Trophoblast cell (in vitro differentiated cells and primary cell): ENCODE measurements around the gene ARMC2.

Experiments
- DNase-seq, 2 donors: peaks; one replicate each; pipeline ENCODE4 v3.0.0-alpha.2; 2016
- H2AFZ ChIP-seq: 2 replicates; pipeline ENCODE4 v1.6.1; 2013; ENCODE audit warnings: low read length, moderate library complexity, mild to moderate bottlenecking; ENCODE audit not compliant: insufficient read depth, poor library complexity
- H2AK5ac ChIP-seq: 2 replicates; pipeline ENCODE4 v1.6.1; 2013; ENCODE audit warnings: mild to moderate bottlenecking, low read length
- H2BK120ac ChIP-seq: 2 replicates; pipeline ENCODE4 v1.6.1; 2013; ENCODE audit warnings: low read length, mild to moderate bottlenecking, moderate library complexity; ENCODE audit not compliant: insufficient read depth, poor library complexity
- H2BK12ac ChIP-seq: 2 replicates; pipeline ENCODE4 v1.6.1; 2013; ENCODE audit warnings: mild to moderate bottlenecking, low read length, moderate library complexity
- H2BK5ac ChIP-seq: 2 replicates; pipeline ENCODE4 v1.6.1; 2013; ENCODE audit warnings: low read length, low read depth, moderate library complexity, mild to moderate bottlenecking; ENCODE audit not compliant: poor library complexity
- H3K14ac ChIP-seq: 2 replicates; pipeline ENCODE4 v1.6.1; 2013; ENCODE audit warnings: mild to moderate bottlenecking, low read length
- H3K18ac ChIP-seq: 2 replicates; pipeline ENCODE4 v1.6.1; 2013; ENCODE audit warnings: mild to moderate bottlenecking, low read length
- H3K23ac ChIP-seq: 2 replicates; pipeline ENCODE4 v1.6.1; 2013; ENCODE audit warnings: low read length
- H3K27ac ChIP-seq: 2 replicates; pipeline ENCODE4 v1.5.1; 2013; ENCODE audit warnings: low read depth, mild to moderate bottlenecking, inconsistent platforms, low read length, moderate library complexity
- H3K27me3 ChIP-seq: 2 replicates; pipeline ENCODE4 v1.6.1; 2013; ENCODE audit warnings: inconsistent platforms, mild to moderate bottlenecking, low read length, moderate library complexity; ENCODE audit not compliant: insufficient read depth
- H3K36me3 ChIP-seq, 2 experiments: 1 replicate in 1 of 2; 2 replicates in 1 of 2; pipeline ENCODE4 v1.6.1; 2013; ENCODE audit warnings: low read length in 2 of 2, mild to moderate bottlenecking in 2 of 2, moderate library complexity in 1 of 2; ENCODE audit not compliant: insufficient read depth in 2 of 2, control insufficient read depth in 1 of 2
- H3K4ac ChIP-seq: 2 replicates; pipeline ENCODE4 v1.6.1; 2013; ENCODE audit warnings: low read depth, mild to moderate bottlenecking, low read length, moderate library complexity
- H3K4me1 ChIP-seq, 2 experiments: 1 replicate in 1 of 2; 2 replicates in 1 of 2; pipeline ENCODE4 v1.6.1; 2013; ENCODE audit warnings: low read length in 2 of 2, mild to moderate bottlenecking in 2 of 2, moderate library complexity in 1 of 2; ENCODE audit not compliant: insufficient read depth in 2 of 2, control insufficient read depth in 1 of 2
- H3K4me2 ChIP-seq: 2 replicates; pipeline ENCODE4 v1.6.1; 2013; ENCODE audit warnings: inconsistent platforms, mild to moderate bottlenecking, low read length, moderate library complexity
- H3K4me3 ChIP-seq: 2 replicates; pipeline ENCODE4 v1.5.1; 2013; ENCODE audit warnings: mild to moderate bottlenecking, low read depth, low read length, inconsistent platforms
- H3K79me1 ChIP-seq: one replicate; pipeline ENCODE4 v1.6.1; 2013; ENCODE audit warnings: low read length
- H3K79me2 ChIP-seq: 2 replicates; pipeline ENCODE4 v1.6.1; 2013; ENCODE audit warnings: low read length, mild to moderate bottlenecking; ENCODE audit not compliant: control insufficient read depth, insufficient read depth, poor library complexity
- H3K9ac ChIP-seq: 2 replicates; pipeline ENCODE4 v1.6.1; 2013; ENCODE audit warnings: mild to moderate bottlenecking, low read length
- H3K9me3 ChIP-seq: 2 replicates; pipeline ENCODE4 v1.6.1; 2013; ENCODE audit warnings: low read depth, mild to moderate bottlenecking, control low read depth, inconsistent platforms, low read length; ENCODE audit not compliant: insufficient read depth
- H4K12ac ChIP-seq: 2 replicates; pipeline ENCODE4 v1.6.1; 2013; ENCODE audit warnings: low read depth, mild to moderate bottlenecking, low read length, moderate library complexity
- H4K8ac ChIP-seq: 2 replicates; pipeline ENCODE4 v1.6.1; 2013; ENCODE audit warnings: low read depth, mild to moderate bottlenecking, low read length, moderate library complexity
- H4K91ac ChIP-seq: one replicate; pipeline ENCODE4 v1.6.1; 2013; ENCODE audit warnings: low read depth, mild to moderate bottlenecking, low read length, moderate library complexity
- WGBS: extraction: QIAGEN DNeasy Blood & Tissue Kit; methylation state at CpG from one replicate; pipeline ENCODE4 v1.1.7; 2013; ENCODE audit warnings: missing lambda C conversion rate; ENCODE audit not compliant: insufficient read length, insufficient coverage; ENCODE audit errors: extremely low coverage; 5-methylcytosine and 5-hydroxymethylcytosine counted together

The ARMC2 gene

DNA sequence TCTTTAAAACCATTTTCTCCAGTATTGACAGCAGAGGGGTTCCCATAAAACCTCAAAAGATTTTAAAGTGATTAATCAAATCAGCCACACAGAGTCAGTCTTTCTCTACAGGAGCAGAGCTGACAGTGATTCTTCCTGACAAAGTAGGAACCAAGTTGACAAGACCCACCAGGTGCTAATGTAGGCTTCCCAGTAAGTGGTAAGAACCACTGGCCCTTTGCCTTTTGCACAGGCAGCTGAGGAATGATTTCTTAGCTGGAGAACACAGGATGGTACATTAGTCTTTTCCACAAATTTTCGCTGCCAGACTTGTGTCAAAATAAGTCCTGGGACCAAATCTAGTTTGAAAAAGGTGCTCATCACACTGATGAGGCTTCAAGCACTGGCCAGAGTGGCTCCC is 95.8 kb downstream of the ARMC2 start:
- H3K9ac ChIP-seq: no peak overlapping the region

DNA sequence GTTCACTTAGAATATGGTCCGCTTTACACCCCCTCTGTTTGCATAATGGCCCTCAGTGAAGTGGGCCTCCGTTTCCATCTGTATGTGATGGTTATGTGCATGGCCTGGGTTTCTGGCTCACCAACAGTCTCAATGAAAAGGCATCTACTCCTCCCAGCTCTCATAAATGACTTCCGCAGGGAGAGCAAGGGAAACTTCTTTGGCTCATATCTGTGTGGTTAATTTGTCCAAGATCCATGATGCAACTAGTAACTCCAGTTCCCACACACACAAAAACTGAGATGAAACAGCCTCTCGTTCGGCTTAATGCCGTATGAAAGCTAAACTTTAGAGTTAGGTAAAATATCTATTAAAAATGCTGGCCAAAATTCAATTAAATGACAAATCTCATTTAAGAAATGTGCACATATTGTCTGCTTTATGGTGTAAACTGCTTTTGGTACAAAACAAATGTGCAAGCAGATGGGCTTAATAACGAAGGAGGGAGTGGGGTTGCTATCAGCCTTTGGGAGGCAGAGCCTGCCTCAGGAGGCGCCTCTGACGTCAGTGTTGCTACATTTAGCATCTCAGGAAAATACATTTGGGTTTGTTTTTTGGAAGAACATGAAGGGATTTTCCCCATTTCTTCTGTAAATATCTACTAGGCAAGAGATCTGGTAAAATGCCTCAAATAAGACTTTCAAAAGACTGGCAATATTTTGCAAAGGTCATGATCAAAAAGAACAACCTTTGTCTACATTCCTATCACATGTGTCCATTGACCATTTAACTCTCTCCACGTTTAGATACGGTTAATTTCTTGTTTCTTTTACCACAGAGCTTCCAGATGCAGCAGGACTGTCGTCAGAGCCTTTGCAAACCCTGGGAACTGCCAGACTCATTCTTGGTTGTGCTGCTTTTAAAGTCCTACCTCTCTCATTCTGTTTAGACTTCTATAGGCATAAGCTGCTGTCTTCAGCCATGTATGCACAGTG is 96.8 kb downstream of the ARMC2 start:
- H3K14ac ChIP-seq: no peak overlapping the region
- no peaks in the 10 kb centered on the region for H3K36me3 ChIP-seq
- no peaks in the 10 kb centered on the region for H3K9me3 ChIP-seq
- H3K27me3 ChIP-seq: no peaks in the 10 kb centered on the region
- no peak overlapping the region for H2AFZ ChIP-seq
- peak in 1 of 2 donors; percentile 19 for DNase-seq
- no peak overlapping the region for H4K91ac ChIP-seq
- H2BK5ac ChIP-seq: no peak overlapping the region
- H3K18ac ChIP-seq: no peak overlapping the region
- no peaks in the 10 kb centered on the region for H3K79me2 ChIP-seq
- no peaks in the 10 kb centered on the region for H3K79me1 ChIP-seq
- no peak overlapping the region for H3K27ac ChIP-seq
- WGBS: no CpG with 5 or more reads among the region's 12 CpGs
- H3K4ac ChIP-seq: no peak overlapping the region
- H2BK12ac ChIP-seq: no peak overlapping the region
- H3K4me3 ChIP-seq: no peak overlapping the region
- no peak overlapping the region for H4K8ac ChIP-seq
- H4K12ac ChIP-seq: no peak overlapping the region
- no peak overlapping the region for H3K9ac ChIP-seq
- no peak overlapping the region for H3K23ac ChIP-seq
- no peak overlapping the region for H3K4me2 ChIP-seq
- no peak overlapping the region for H2BK120ac ChIP-seq
- no peak overlapping the region for H2AK5ac ChIP-seq
- H3K4me1 ChIP-seq: no peaks in the 10 kb centered on the region

More for the DNA sequence above, 95.8 kb downstream of the ARMC2 start:
- Histone ChIP-seq H2AK5ac (no peak overlapping the region), H3K79me2 (no peaks in the 10 kb centered on the region), H3K18ac (no peak overlapping the region), H2BK120ac (no peak overlapping the region), H4K91ac (no peak overlapping the region), H3K9me3 (no peaks in the 10 kb centered on the region), H3K79me1 (no peaks in the 10 kb centered on the region), H3K4me2 (no peak overlapping the region), H3K4ac (no peak overlapping the region), H4K8ac (no peak overlapping the region), H3K23ac (no peak overlapping the region), H3K27ac (no peak overlapping the region), H4K12ac (no peak overlapping the region), H3K4me1 (no peaks in the 10 kb centered on the region), H2BK12ac (no peak overlapping the region), H3K14ac (no peak overlapping the region), H3K4me3 (no peak overlapping the region), H2BK5ac (no peak overlapping the region), H3K36me3 (no peaks in the 10 kb centered on the region), H3K27me3 (no peaks in the 10 kb centered on the region), H2AFZ (no peak overlapping the region)
- no peak for DNase-seq
- no CpG with 5 or more reads among the region's 1 CpG for WGBS

DNA sequence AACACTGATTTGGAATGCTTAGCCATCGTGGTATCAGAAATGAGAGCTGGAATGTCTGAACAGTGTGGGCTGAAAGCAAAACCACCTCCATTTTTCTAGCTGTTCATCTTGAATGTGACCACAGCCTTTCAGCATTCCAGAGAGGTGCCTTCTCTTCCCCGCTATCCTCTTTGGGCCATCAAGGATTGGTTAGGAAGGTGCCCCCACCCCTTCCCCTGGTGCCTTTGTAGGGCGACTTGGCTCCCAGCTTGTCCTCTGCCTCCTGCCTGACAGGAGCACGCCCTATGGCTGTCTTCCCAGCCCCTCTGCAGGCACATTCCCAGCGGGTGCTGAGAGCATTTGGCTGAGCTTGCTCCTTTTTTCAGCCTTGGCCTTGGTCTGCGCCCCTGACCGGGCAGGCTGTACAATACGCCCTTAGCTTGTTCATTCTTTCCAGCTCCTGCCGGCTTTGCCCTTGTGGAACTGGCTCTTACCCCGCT is 97.5 kb downstream of the ARMC2 start:
- Histone ChIP-seq H4K8ac (no peak overlapping the region), H3K4ac (no peak overlapping the region), H4K91ac (no peak overlapping the region), H4K12ac (no peak overlapping the region), H2AFZ (no peak overlapping the region), H2BK5ac (no peak overlapping the region), H3K18ac (no peak overlapping the region), H3K27ac (no peak overlapping the region), H3K79me1 (no peaks in the 10 kb centered on the region), H3K79me2 (no peaks in the 10 kb centered on the region), H2BK120ac (no peak overlapping the region), H3K4me2 (no peak overlapping the region), H3K14ac (no peak overlapping the region), H3K36me3 (no peaks in the 10 kb centered on the region), H3K4me1 (no peaks in the 10 kb centered on the region), H2AK5ac (no peak overlapping the region), H2BK12ac (no peak overlapping the region), H3K9me3 (no peaks in the 10 kb centered on the region), H3K4me3 (no peak overlapping the region), H3K23ac (no peak overlapping the region), H3K27me3 (no peaks in the 10 kb centered on the region), H3K9ac (no peak overlapping the region)
- no CpG with 5 or more reads among the region's 10 CpGs for WGBS
- peak in 1 of 2 donors; percentile 34 for DNase-seq

DNA sequence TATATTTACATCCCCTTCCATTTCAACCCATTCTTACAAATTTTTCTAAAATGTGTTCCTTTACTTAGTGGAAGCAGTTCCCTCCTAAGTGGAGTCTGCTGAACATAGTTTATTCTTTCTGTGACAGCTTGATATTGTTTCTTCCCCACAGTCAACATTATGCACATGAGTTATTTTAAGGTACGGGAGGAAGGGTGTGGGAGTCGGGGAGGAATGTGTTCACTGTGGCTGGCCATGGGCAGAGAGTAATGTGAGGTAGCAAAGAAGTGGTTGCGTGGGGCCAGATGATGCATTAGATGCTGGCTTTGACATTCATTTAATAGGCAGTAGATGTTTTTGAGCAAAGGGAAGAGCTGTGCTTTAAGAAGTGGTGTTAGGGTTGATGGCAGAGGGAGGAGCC is 98.5 kb downstream of the ARMC2 start:
- DNase-seq: no peak
- no peaks in the 10 kb centered on the region for H3K36me3 ChIP-seq
- H2AFZ ChIP-seq: no peak overlapping the region
- H3K4ac ChIP-seq: no peak overlapping the region
- no peak overlapping the region for H2BK120ac ChIP-seq
- H3K4me2 ChIP-seq: no peak overlapping the region
- H3K27ac ChIP-seq: no peak overlapping the region
- WGBS: no CpG with 5 or more reads among the region's 3 CpGs
- no peak overlapping the region for H4K12ac ChIP-seq
- no peak overlapping the region for H3K18ac ChIP-seq
- H3K79me2 ChIP-seq: no peaks in the 10 kb centered on the region
- no peak overlapping the region for H3K9ac ChIP-seq
- H3K23ac ChIP-seq: no peak overlapping the region
- no peak overlapping the region for H3K14ac ChIP-seq
- H3K9me3 ChIP-seq: no peaks in the 10 kb centered on the region
- no peak overlapping the region for H4K8ac ChIP-seq
- H3K79me1 ChIP-seq: no peaks in the 10 kb centered on the region
- H2BK5ac ChIP-seq: no peak overlapping the region
- H3K4me1 ChIP-seq: no peaks in the 10 kb centered on the region
- H3K4me3 ChIP-seq: no peak overlapping the region
- H3K27me3 ChIP-seq: no peaks in the 10 kb centered on the region
- H2BK12ac ChIP-seq: no peak overlapping the region
- H4K91ac ChIP-seq: no peak overlapping the region
- no peak overlapping the region for H2AK5ac ChIP-seq
